GM18526 (cell line): Measurements from ENCODE around the gene RSPRY1.

Experiments
- POLR2A ChIP-seq: IDR thresholded peaks from 3 replicates; pipeline ENCODE4 v1.6.1; 2011; ENCODE audit not compliant: insufficient read length; ENCODE audit errors: extremely low read depth

The RSPRY1 gene

DNA sequence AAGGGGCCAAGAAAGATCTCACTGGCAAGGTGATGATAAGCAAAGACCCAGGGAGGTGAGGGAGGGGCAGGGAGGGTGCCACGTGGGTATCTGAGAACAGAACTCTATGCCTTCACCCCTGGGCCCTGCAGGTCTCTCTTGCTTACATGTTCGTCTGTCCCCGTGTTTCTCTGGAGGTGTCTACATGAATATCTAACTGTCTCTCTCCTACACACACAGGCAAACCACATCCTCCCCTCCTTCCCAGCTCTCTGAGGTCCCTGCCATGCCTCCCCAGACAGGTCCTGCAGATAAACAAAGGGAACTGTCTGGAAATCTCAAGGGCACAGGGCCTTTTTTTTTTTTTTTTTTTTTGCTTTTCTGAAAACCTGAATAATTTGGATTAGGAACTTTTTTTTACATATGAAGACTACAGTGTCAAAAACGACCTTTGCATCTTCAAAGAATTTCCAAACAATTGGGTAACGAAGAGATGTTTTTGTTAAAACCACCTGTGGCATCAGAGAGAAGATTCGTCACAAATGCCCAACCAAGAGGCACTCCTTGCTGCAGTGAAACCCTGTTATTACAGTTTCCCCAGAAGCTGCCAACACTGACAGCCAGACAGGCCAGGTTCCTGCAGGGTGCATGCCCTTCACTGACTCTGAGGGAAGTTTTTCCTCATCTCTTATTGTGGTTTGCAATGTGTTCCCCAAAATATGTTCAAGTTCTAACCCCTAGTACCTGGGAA lies 80.6 kb downstream of the RSPRY1 start:
- TF ChIP-seq POLR2A = no peak

DNA sequence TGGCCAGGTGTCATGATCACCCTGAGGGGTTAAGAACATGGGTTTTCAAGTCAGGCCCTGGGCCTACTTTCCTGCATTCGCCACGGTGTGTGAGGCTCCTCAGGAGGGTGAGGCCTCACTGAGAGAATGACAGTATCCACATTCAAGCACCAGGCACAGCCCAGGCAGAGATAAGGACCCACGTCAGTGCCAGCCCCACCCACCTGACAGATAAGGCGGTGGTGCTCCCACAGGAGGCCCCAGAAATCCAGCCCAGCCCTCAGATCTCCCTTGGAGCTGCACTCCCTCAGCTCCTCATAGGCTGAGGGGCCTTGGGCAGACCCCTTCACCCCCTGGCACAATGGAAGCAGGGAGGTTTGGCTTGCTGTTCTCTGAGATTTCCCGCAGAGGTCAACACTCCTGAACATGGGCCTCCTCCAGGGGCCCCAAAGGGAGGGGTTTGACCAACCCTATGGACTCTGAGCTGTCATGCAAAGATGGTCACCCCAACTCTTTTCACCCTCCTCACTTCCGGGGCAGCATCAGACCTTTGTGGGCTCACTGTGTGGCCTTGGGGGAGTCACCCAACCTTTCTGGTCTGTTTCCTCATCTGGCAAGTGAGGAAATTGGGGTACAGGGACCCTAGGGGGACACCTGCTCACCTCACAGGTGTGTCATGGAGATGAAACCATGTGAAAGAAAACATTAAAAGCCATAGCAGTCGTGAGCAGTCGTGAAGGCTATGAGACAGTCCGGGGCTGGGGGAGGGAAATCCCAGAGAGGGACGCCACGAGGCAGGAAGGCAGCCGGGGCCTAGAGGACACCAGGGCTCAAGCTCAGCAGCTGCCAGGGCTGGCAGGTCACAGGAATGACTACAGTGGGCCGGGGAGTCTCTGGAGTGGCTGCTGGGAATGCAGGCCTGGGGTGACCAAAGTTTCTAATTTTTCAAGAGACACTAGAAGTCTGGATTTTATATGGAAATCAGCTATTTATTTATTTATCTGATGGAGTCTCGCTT lies 83.0 kb downstream of the RSPRY1 start:
- no peak for TF ChIP-seq POLR2A

DNA sequence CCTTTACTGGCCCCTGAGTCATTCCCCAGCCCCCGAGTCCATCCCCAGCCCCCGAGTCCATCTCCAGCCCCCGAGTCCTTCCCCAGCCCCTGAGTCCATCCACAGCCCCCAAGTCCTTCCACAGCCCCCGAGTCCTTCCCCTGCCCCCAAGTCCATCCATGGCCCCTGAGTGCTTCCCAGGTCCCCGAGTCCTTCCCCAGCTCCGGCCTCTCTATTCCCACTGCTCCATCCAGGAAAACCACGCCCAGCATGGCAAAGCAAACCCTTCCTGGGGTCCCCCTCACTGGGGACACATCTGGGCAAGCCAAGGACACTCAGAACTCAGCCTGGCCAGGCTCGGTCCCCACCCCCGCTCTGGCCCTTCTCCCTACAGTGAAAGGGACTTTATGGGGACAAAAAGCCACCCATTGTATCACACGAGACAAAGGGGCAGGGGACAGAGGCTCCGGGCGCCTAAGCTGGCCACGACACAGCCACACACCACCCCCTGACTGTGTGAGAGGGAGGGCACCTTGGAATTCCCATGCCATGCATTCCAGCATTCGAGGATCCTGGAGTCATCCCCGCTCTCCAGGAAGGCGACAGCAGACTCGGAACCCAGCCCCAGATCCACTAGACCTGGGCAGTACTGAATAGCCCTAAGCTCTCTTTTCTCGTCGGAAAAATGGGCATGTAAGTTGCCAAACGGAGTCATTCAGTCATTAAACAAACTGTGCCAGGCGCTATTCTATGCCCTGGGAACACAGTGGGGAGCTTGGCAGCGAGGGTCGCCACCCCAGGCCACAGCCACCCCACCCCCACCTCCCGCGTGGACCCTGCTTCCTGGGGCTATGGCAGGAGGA lies 84.3 kb downstream of the RSPRY1 start:
- TF ChIP-seq POLR2A = no peak

DNA sequence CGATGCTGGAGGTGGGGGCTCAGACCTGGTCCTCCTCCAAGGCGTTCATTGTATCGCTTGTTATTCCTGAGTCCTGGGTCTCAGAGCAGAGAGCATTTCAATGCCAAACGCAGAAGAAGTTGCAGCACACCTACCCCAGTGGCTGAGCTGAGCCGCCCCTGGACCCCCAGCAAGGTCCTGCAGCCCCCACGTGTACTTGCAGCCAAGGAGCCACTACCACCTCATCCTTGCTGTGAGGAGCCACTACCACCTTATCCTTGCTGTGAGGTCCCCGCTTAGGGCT lies 84.9 kb downstream of the RSPRY1 start:
- no peak for TF ChIP-seq POLR2A

DNA sequence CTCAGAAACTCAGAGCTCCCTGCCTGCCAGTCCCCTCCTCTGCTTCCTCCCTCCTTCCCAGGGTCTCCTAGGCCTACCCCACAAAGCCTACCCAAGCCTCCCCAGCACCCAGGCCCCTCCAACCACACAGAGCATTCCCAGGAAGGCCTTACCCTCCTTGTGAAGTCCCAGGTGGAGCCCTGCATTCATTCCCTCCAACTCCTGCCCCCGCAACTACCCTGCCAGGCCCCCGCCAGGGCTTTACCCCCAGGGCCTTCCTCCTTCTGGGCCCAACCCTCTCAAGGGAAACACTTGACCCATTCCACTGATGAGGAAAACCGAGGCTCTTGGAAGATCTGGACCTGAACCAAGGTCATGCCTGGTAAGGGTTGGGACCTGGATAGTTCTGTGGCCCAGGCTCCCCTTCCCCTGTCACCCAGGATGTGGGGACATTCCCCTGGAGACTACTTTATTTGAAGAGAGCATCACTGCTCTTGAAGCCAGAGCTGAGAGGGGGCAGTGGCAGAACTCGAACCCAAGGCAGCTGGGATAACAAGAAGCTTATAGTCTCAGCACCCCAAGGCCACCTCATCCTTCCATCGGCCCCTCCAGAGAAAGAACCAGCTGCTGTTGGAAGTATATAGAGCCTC lies 85.9 kb downstream of the RSPRY1 start:
- no peak for TF ChIP-seq POLR2A

DNA sequence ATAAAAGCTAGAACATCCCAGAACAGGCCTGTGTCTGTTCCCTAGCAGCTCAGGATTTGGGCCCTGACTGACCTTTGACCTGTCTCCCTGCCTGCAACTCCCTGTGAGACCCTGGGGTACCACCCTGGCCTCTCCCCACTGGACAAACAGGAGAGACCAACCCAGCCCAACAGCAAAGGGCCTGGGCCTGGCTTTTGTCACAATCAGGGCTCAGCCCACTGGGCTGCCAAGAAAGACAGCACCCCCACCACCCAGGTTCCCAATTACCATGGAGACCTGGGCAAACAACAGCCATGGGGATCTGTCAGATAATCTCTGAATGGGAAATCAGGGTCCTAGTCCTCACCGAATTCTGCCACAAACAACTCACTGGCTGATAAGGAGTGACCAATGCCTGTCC lies 87.2 kb downstream of the RSPRY1 start:
- no peak for TF ChIP-seq POLR2A

DNA sequence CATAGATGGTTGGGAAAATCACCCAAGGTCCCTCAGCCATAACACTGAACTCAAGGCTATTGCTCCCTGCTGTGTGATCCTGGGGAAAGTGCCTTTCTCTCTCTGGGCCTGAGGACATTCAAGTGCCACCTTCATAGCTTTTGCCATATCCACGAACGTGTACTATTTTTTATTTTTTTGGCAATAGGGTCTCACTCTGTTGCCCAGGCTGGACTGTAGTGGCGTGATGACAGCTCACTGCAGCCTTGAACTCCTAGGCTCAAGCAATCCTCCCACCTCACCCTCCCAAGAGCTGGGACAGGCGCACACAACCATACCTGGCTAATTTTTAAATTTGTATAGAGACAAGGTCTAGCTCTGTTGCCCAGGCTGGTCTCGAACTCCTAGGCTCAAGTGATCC lies 87.7 kb downstream of the RSPRY1 start:
- no peak for TF ChIP-seq POLR2A

DNA sequence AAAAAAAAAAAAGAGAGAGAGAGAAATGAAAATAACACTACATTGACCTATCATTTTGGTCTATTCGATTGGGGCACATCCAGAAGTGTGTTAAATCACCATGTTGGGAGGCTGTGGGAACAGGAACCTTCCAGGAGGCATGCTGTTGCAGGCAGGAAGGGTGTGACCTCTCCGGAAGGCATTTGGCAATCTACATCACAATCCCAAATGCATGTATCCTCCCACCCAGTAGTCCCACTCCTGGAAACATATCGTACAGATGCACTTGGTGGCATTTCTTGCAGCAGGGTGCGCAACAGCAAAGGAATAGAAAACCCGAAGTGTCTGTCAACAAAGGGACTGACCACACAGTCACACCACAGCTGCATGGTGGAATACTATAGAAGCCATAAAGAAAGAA lies 90.5 kb downstream of the RSPRY1 start:
- no peak for TF ChIP-seq POLR2A

DNA sequence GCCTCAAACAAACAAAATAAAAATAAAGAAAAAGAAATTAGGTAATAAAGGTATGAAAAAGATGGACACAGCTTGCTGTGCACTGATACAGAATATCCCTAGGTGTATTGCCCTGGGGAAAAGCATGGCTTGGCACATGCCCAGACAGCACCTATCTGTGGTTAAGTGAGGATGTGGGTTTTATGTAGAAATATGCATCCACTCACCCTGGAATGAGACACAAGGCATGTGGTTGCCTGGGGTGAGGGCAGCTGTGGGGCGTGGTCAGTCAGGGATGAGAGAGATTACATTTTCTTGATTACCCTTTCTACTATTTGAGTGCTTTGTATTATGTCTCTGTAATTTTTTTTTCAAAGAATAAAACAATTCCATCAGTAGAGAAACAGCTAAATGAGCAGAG lies 91.5 kb downstream of the RSPRY1 start:
- no peak for TF ChIP-seq POLR2A

DNA sequence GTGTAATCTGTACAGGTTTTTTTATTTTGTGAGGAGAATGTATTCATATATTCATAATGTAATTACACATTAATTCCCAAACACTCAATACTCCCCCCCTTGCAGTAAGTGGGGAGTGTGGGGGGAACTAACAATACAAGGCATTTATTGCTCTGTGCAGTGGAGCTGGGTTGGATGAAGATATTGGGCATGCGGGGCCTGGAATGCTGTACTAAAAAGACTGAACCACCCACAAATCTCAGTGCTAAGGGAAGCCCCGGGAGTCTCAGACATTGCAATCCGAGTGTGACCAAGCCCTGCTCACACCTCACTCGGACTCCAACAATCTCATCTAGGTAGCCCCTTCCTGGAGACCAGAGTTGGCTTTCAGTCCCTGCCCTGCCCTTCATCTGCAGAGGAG lies 92.4 kb downstream of the RSPRY1 start:
- no peak for TF ChIP-seq POLR2A

DNA sequence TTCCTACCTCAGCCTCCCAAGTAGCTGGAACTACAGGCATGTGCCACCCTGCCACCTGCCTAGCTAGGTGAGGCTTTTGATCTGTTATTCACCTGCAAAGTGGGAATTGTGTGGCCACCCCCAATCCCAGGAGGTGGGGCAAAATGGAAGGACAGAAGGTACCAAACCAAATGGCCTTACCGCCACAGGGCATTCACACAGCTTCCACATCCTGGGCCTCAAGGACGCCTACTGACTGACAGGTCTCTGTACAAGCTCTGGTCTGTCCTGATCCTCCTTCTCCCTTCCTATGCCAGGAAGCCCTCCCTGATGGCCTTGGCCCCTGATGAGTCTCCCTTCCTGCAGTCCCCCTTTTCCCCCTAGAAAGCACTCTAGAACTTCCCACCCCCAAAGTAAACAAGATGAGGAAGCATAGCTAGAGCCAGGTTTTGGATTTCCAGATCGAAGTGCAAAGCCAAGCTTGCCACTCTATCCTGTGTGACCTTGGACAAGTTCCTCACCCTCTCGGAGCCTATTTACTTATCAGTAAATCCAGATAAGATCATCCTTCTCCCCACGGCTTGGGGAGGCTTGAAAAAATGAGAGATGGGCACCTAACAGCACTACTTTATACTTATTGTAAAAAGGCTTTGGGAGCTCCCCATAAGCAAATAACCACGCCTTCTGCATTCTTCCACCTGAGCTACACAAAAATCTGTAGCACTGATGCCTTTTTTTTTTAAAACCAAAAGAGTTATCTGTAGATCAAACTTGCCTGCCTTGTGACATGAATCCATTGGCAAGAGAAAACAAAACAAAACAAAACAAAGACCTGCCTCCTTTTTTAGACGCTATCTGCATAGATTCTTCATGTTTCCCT lies 93.9 kb downstream of the RSPRY1 start:
- no peak for TF ChIP-seq POLR2A

DNA sequence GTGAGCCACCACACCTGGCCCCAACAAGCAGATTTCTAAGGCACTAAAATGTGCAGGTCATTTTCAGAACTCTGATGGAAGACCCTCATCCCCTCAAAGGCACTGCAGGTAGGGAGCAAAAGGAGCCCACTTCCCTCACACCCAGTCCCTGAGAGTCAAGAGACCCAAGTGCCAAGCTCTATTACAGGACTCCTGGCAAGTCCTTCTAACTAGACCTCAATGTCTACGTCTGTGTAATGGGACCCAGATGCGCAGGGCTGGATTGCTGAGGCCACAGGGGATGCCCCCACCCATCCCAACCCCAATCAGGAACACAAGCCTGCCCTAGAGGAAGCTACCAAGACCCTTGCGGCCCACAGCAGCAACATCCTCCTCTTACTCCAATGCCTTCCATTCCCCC lies 95.7 kb downstream of the RSPRY1 start:
- no peak for TF ChIP-seq POLR2A

DNA sequence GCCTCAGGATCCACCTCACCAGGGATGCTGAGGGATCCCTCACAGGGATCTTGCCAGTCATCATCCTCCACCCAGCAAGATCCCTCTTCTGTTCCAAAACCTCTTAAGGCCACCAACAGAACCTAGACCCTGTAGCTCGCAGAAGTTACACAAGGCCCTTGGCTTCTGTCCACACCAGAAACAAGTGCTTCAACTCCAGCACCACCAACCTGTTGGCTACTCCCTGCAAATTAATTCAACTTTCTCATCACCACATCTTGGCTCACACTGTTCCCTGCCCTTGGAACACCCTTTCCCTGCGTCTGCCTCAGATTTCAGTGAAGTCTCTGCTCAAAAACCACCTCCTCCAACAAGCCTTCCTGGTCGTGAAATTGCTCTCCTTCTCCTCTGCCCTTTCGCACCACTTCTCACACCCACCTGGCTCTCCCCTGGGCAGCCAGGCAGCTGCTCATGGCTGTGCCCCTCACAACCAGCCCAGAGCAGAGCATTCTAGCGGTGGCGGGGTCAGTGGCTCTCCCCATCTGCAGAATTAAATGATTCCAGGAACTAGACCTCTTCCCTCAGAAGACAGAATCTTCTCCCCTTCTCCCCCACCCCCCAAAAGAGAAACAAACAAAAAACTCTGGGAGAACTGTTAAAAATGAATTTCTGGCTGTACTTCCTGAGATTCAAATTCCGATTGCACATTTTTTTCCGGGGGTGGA lies 96.5 kb downstream of the RSPRY1 start:
- TF ChIP-seq POLR2A = no peak
